Heart left ventricle (tissue), 13 donors: Measurements from ENCODE around the gene BBX.

ENCODE experiments used
- CTCF ChIP-seq, 12 donors: fragments of 200-600 bp; sonication (generic) in 4 of 12; IDR thresholded peaks; one replicate each; pipeline versions ENCODE4 v1.5.0 to v1.8.0; 2018 to 2022; ENCODE audit warnings: antibody characterized with exemption in 12 of 12, mild to moderate bottlenecking in 5 of 12
- POLR2A ChIP-seq, 2 donors: fragments of 450-650 bp; IDR thresholded peaks; one replicate each; pipeline ENCODE4 v1.6.1; 2017; ENCODE audit warnings: antibody characterized with exemption in 2 of 2, mild to moderate bottlenecking in 2 of 2, moderate library complexity in 2 of 2
- donor health status: ischemic (EF 13 %, LVEDD 7.1; RV severe dilation, severe dysfunction).
- donor health status: DM: no; HTN: yes; CAD: no.
- donor health status: DM: no; HTN: no; CAD: no.
- donor health status: ischemic (EF 25% LVEDD 6.9; RV normal size, moderate dysfunction).
- donor health status: ischemic (EF 25% LVEDD 5.7; RV mildly dilated, moderate dysfunction).
- donor health status: ischemic (EF 35%, LVEDD 5.7; RV mildly dilated, moderate dysfunction).
- donor health status: nonischemic (EF 11% LVEDD 7.7; RV severe dilation, severe dysfunction).
- donor health status: DM: yes; HTN: yes; CAD: no.
- donor health status: PGD.
- donor health status: ischemic (EF 29% LVEDD 5.4; RV normal size, mild dysfunction).
- donor health status: nonischemic (EF 23%, LVEDD 6.1; RV moderate dilation, normal function).

GRCh38 chr3:107740992-107741896, 218.5 kb downstream of the BBX start:
- TF ChIP-seq CTCF (IDR thresholded peaks at IDR 0.05) (peak; percentile 29 to 73 (median 57)), POLR2A (IDR thresholded peaks at IDR 0.05) (no peak)
